Measurements from ENCODE around the gene ACOXL. TPM values are rescaled to one million over a fixed set of nuclear protein-coding genes. Genes with fewer than 3 reads are reported as not detected.

ACOXL gene
- total RNA-seq, 2 donors from 2014 or later: 0.52 TPM; not detected in 1

- no peaks in the 10 kb centered on the region for H3K27me3 ChIP-seq
- ATAC-seq (no peak), DNase-seq (no peak)
- H3K4me1 ChIP-seq: no peaks in the 10 kb centered on the region
- no peaks in the 10 kb centered on the region for H3K36me3 ChIP-seq (replicated peaks in 1 of 2; ENCODE audit: insufficient read depth in 1 of 2, low read depth in 2 of 2)
- no peak overlapping the region for H3K27ac ChIP-seq
- no peak overlapping the region for H3K4me3 ChIP-seq
- 82 to 83% methylated on average over 10 of the region's 10 CpGs for WGBS, 2 donors
- no peak for TF ChIP-seq CTCF (IDR thresholded peaks at IDR 0.05)
- TF ChIP-seq POLR2A (IDR thresholded peaks at IDR 0.05): no peak
- H3K9me3 ChIP-seq: no peaks in the 10 kb centered on the region
- intact Hi-C loops (cut with DNase I): no loop called here
Observed at GRCh38 chr2:111019381-111019780, 287.0 kb downstream of the ACOXL start.

- intact Hi-C loops (cut with DNase I): no loop called here
- 73 to 84% methylated on average over 7 of the region's 7 CpGs for WGBS, 2 donors
- no peaks in the 10 kb centered on the region for H3K36me3 ChIP-seq (replicated peaks in 1 of 2; ENCODE audit: insufficient read depth in 1 of 2, low read depth in 2 of 2)
- H3K27ac ChIP-seq: no peak overlapping the region
- H3K4me1 ChIP-seq: no peaks in the 10 kb centered on the region
- TF ChIP-seq POLR2A (IDR thresholded peaks at IDR 0.05) (no peak), CTCF (IDR thresholded peaks at IDR 0.05) (no peak)
- no peaks in the 10 kb centered on the region for H3K9me3 ChIP-seq
- no peaks in the 10 kb centered on the region for H3K27me3 ChIP-seq
- no peak for DNase-seq
- no peak for ATAC-seq
- no peak overlapping the region for H3K4me3 ChIP-seq
Observed at GRCh38 chr2:111022633-111023032, 290.3 kb downstream of the ACOXL start.

DNA sequence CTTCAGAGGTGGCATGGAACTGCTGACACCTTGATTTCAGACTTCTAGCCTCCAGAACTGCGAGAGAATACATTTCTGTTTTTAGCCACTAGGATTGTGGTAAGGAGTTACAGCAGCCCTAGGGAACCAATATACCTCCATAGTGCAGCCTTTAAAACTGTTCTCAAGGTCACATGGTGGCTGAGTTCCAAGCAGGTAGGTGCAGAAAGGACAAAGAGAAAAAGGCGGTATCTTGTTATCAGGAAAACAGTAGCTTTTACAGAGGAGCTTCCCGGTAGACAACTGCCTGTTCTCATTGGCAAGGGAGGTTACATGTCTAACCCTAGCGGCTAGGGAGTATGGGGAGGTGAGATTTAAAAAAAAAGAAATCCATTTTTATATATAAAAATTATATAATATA is 292.1 kb downstream of the ACOXL start:
- no peak for ATAC-seq
- TF ChIP-seq POLR2A (IDR thresholded peaks at IDR 0.05) (no peak), CTCF (IDR thresholded peaks at IDR 0.05) (no peak)
- intact Hi-C loops (cut with DNase I): no loop called here
- no peak overlapping the region for H3K4me3 ChIP-seq
- no peaks in the 10 kb centered on the region for H3K27me3 ChIP-seq
- H3K36me3 ChIP-seq (replicated peaks in 1 of 2; ENCODE audit: insufficient read depth in 1 of 2, low read depth in 2 of 2): no peaks in the 10 kb centered on the region
- H3K27ac ChIP-seq: no peak overlapping the region
- no peaks in the 10 kb centered on the region for H3K9me3 ChIP-seq
- 57 to 64% methylated on average over 4 of the region's 4 CpGs for WGBS, 2 donors
- no peaks in the 10 kb centered on the region for H3K4me1 ChIP-seq
- no peak for DNase-seq

- Histone ChIP-seq H3K9me3 (no peaks in the 10 kb centered on the region), H3K4me1 (peaks cover 4% of the 10 kb centered on the region), H3K36me3 (replicated peaks in 1 of 2; ENCODE audit: insufficient read depth in 1 of 2, low read depth in 2 of 2) (no peaks in the 10 kb centered on the region), H3K27ac (no peak overlapping the region), H3K4me3 (no peak overlapping the region), H3K27me3 (no peaks in the 10 kb centered on the region)
- TF ChIP-seq POLR2A (IDR thresholded peaks at IDR 0.05) (no peak), CTCF (IDR thresholded peaks at IDR 0.05) (no peak)
- WGBS, 2 donors: 61 to 73% methylated on average over 4 of the region's 4 CpGs
- no peak for DNase-seq
- ATAC-seq: no peak
- intact Hi-C loops (cut with DNase I): no loop called here
Observed at GRCh38 chr2:111025288-111025687, 292.9 kb downstream of the ACOXL start.

- Histone ChIP-seq H3K36me3 (replicated peaks in 1 of 2; ENCODE audit: insufficient read depth in 1 of 2, low read depth in 2 of 2) (no peaks in the 10 kb centered on the region), H3K9me3 (no peaks in the 10 kb centered on the region), H3K4me3 (no peak overlapping the region), H3K27ac (no peak overlapping the region), H3K27me3 (no peaks in the 10 kb centered on the region), H3K4me1 (peaks cover 15% of the 10 kb centered on the region)
- ATAC-seq: no peak
- TF ChIP-seq CTCF (IDR thresholded peaks at IDR 0.05) (no peak), POLR2A (IDR thresholded peaks at IDR 0.05) (no peak)
- DNase-seq: no peak
- intact Hi-C loops (cut with DNase I): no loop called here
Observed at GRCh38 chr2:111028720-111029119, 296.3 kb downstream of the ACOXL start.

All from body of pancreas (tissue), 4 donors.